GM18870 (cell line): ENCODE data around the gene TTC9C.
"Not testable (repeated sequence)": the region's sequence is repeated elsewhere in the genome, so short reads cannot be mapped to it uniquely, and the experiment has no call there.

Experiments
- ATAC-seq: cut with Tn5 transposase; IDR thresholded peaks from one replicate; pipeline ENCODE4 v1.9.1; 2021; ENCODE audit warnings: moderate library complexity; ENCODE audit not compliant: unreplicated experiment

Gene TTC9C, protein sequence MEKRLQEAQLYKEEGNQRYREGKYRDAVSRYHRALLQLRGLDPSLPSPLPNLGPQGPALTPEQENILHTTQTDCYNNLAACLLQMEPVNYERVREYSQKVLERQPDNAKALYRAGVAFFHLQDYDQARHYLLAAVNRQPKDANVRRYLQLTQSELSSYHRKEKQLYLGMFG

DNA sequence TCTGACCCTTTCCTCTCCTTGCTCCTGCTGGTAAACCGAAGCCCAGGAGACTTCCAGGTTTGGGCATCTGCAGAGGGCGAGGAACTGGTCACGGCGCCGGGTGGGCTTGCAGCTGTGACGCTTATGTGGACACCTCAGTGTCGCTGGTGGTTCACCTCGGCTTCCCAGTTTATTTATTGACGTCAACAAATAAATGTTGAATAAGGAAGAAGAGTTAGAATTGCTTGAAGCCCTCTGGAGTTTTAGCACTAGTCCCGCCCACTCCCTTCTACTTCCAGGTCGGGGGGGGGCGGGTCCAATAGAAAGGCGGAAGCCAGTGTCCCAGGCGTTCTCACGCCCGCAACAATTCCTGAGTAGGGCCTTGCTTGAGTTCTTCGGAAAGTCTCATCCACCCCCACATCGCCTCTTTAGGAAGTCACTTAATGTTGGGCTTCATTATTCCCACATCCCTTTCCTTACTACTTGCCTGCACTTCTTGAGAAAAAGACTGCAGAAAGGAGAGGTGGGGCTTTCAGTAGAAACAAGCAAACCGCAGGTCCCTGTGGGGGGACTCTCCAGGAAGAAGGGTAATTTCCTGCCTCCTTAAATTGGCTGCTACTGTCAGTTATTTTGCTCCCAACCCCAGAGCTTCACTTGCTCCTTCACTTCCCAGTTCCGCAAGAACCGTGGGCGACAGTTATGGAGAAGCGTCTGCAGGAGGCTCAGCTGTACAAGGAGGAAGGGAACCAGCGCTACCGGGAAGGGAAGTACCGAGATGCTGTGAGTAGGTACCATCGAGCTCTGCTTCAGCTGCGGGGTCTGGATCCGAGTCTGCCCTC, at the start of gene TTC9C:
TTC9C (plus strand) TSS at position 316 of the 818 bp plus-strand sequence; CDS start at position 679, 363 bp downstream.
- peak; percentile 20 for ATAC-seq

DNA sequence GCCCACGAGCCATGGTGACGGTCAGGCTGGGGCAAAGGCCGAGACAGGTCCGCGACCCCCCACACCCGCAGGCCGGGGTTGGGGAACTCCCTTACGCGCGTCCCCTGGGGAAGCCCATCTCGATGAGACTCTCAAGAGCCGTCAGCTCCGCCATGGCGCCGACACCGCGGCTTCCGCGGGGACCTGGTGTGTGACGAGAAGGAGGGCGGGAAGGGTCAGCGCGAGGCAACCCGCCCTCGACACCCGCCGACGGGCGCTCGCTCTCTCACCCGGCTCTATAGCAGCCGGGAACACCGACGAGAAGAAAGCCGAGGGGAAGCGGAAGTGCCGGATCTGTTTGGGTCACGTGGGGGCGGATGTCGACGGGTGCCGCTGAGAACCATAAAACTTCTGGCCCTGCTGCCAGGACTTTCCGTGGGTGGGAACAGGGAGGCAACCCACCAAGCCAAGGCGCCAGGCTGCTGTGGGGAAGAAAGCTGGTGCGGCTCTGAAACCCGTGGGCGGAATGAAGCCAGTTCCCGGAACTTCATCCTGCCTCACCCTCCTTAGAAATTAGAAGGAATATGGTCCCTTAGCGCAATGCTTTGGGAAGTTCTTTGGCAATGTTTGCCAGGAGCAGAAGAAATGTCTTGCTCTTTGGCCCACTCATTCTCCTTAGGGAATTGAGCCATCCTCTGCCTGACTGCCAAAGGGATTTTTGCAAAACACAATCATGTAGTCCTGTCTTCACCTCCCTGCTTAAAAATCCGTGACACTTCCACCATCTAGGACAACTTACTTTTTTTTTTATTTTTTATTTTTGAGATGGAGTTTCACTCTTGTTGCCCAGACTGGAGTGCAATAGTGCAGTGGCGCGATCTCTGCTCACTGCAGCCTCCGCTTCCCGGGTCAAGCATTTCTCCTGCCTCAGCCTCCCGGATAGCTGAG, 49.3 kb upstream of the TTC9C start, which contains the start of gene UBXN1:
UBXN1 (minus strand) TSS at position 304 of the 927 bp plus-strand sequence; CDS start at position 154, 150 bp downstream.
- ATAC-seq = no peak

DNA sequence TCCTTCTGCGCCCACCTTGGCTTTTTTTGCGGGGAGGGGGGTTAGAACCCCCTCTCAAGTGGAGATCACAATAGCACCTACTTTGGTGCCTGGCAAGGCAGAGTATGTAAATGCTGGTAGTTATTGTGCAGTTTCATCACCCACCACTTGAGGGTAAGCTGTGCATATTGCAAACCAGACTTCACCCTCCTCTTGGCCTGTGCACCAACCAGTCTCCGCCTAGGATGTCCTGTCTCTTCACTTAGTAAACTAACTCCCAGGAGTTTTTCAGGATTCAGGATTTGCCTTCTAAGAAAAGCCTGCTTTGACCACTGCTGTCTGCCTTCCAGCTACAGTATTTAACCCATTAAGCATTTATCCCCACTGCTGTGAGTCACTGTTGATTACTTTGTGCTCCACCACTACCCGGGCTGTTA, 47.5 kb upstream of the TTC9C start:
- ATAC-seq = no peak

DNA sequence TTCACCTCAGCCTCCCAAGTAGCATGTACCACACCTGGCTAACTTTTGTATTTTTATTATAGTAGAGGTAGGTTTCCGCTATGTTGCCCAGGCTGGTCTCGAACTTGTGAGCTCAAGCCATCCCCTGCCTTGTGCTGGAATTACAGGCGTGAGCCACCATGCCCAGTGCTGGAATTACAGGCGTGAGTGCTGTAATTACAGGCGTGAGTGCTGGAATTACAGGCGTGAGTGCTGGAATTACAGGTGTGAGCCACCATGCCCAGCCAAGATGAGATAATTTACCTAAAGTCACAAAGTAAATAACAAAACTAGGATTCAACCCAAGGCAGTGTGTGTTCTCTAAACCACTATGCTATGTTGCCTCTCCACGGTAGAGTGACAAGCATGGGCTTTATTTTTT, 45.8 kb upstream of the TTC9C start:
- no peak for ATAC-seq

DNA sequence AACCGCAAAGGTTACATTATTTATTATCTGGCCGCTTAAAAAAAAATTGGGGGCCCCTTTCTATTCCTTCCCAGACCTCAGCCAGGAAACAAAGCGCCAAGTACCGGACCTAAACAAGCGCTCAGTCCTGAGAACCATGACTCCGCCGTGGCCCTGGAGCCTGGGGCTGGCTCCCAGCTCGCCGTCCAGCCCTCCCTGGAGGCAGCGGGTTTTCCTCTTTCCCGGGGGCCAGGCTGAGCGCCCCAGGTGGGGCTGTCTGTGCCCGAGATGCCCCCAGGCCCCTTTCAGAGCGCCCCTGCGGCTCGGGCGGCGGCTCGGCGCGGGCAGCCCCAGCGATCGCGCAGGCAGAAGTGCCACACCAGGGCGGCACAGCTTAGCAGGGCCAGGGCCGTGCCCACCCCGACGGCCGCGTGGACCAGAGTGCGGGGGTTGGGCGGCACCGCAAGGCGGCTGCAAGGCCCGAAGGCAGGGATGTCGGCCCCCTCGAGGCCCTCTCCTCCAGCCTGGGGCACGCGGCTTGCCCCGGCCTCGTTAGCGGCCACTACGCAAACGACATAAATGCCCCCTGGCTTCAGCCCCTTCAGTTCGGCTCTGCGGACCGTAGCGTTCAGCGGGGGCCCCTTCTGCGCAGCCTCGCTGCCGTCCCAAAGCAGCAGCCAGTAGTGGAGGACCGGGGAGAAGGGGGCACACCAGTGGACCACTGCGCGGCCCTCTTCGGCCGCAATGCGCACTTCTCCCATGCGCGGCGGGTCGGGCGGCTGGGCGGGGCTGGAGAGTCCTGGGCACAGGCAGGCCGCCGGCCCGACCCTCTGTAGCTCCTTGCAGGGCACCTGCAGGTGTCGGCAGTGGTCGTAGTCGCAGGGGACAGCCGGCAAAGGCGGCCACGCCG, 40.5 kb upstream of the TTC9C start:
- ATAC-seq = no peak

DNA sequence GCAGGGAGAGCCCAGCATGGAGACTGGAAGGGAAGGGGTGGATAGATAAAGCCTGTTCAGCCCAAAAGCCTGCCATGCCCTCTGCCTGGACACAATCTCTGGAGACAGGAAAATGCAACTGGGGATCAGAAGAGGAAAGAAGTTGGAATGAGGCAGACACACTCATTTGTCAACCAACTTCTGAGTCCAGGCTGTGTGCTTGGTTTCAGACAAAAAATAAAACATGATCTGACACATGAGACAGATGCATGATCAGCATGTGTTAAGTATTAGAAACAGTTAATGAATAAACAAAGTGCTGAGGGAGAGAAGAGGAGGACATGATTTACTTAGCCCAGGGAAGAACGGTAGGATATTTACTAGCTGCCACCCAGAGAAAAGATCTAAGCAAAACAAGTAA, 39.8 kb upstream of the TTC9C start:
- ATAC-seq = no peak

DNA sequence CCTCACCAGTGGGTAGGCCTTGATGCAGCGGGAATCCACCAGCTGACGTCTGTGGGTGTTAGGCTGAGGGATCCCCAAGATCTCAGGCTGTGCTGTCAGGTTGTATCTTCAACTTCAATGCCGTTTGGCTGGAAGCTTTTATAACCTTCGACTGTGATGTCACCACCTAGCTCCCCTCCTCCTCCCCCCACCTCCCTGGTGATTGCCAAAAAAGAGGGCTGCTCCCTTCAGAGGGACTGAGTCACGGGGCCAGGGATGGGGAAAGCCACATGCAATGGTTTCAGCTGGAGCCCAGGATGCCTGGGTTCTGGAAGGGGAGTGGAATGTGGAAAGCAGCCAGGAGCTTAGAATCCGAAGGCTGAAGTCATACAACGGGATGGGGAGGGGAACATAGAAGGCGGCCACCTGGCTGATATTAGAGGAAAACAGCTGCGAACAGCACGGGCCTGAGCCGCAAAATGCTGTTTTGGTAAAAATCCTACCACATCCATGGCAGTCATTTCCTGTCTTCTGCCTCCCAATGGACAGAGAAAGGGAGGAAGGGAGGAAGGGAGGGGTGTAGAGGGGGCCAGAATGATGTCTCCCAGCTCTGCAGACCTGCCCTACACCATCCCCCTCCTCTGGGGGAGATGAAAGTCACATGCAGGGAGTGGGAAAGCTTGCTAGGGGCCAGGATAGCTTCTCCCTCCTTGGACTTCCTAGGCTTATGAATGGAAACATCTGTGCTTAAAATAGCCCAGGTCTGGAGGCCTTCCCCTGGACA, 38.7 kb upstream of the TTC9C start, which contains the start of gene LRRN4CL:
LRRN4CL (minus strand) TSS at position 110 of the 763 bp plus-strand sequence. CDS start 1,022 bp downstream, outside the sequence.
- ATAC-seq = no peak

- ATAC-seq = not testable (repeated sequence)
Observed at GRCh38 chr11:62693624-62694023, 34.7 kb upstream of the TTC9C start.

GRCh38 chr11:62694455-62695167, 33.7 kb upstream of the TTC9C start:
- ATAC-seq = no peak

DNA sequence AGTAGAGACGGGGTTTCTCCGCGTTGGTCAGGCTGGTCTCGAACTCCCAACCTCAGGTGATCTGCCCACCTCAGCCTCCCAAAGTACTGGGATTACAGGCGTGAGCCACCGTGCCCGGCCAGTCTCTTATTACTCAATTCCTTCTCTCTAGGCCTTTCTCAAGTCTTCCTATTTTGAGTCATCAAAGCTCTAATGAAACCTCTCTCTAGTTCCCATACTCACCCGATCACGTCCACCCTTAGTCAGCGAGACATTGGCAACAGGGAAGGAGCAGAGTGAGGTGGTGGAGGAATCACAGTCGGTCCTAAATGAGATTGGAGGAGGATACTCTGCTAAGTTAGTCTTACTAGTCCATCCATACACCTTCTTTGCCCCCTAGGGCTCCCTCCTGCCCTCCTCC, 26.0 kb upstream of the TTC9C start:
- no peak for ATAC-seq

DNA sequence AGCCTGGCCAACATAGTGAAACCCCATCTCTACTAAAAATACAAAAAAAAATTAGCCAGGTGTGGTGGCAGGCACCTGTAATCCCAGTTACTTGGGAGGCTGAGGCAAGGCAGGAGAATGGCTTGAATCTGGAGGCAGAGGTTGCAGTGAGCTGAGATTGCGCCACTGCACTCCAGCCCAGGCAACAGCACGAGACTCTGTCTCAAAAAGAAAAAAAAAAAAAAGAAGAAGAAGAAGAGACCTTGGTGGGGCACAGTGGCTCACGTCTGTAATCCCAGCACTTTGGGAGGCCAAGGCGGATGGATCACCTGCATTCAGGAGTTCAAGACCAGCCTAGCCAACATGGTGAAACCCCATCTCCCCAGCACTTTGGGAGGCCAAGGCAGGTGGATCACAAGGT, 24.4 kb upstream of the TTC9C start:
- not testable (repeated sequence) for ATAC-seq

DNA sequence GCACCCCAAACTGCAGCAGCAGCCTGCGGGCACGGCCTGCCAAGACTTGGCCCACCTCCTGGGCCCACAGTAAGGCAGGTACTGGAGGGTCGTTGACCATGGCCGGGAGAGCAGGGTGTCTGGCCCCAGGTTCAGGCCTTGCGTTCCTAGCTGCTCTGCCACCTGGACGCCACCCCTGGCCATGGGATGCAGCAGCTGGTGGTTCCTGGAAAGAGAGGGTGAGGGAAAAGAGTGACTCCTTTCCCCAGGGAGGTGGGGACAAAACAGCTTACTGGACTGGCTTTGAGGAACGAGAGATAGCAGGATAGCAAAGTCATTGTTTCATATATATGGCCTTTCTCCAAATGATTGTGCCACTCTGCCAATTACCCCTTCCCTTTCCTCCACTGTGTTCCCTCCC, 22.9 kb upstream of the TTC9C start:
- ATAC-seq = no peak

GRCh38 chr11:62705880-62706849, 22.1 kb upstream of the TTC9C start:
- no peak for ATAC-seq

GRCh38 chr11:62706850-62707247, 21.4 kb upstream of the TTC9C start:
- ATAC-seq = no peak

- ATAC-seq = no peak
Observed at GRCh38 chr11:62707277-62707861, 20.9 kb upstream of the TTC9C start, which contains the start of the genes BSCL2 and GNG3. Gene BSCL2, minus strand, starts transcription at chr11:62707424. Its CDS starts 229 bp downstream, at chr11:62707195. Gene GNG3, plus strand, starts transcription at chr11:62707676. Its CDS starts 620 bp downstream, at chr11:62708296.

GRCh38 chr11:62708392-62708791, 19.9 kb upstream of the TTC9C start:
- no peak for ATAC-seq

DNA sequence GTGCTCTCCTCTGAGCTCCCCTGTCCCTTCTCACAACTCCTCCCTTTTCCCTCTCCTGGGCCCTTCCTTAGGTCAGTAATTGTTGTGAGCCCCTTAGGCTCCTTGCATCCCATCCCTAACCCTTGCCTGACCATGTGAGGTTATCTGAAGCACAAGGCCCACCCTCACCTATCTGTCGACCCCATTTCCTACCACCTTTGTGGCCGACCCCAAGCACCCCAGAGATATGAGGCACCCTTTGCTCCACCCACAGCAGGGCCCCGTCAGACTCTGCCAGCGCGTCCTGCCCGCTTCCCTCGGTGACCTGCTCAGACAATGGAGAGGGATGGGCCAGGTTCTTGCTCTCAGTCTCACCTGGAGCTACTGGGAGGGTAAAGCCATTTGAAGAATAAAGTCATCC, 19.5 kb upstream of the TTC9C start:
- ATAC-seq = no peak
